CD4-positive, alpha-beta T cell (primary cell): ENCODE measurements around the gene COL20A1. TPM values are rescaled to one million over a fixed set of nuclear protein-coding genes. Genes with fewer than 3 reads are reported as not detected.

Source experiments
- ATAC-seq: fragments of 200-7000 bp; cut with Tn5 transposase; one replicate; pipeline ENCODE4 v1.10.0; 2022; ENCODE audit warnings: mild to moderate bottlenecking; ENCODE audit not compliant: poor library complexity
- CTCF ChIA-PET: fragments of 350-600 bp; sonication (Branson Sonifier 250); formaldehyde crosslinking; loops from one replicate; lab custom pipeline; 2021; ENCODE audit warnings: antibody characterized with exemption, inconsistent platforms; lab: Charles Lee
- POLR2A ChIA-PET: fragments of 350-600 bp; sonication (Branson Sonifier 250); formaldehyde crosslinking; loops from one replicate; lab custom pipeline; 2021; ENCODE audit warnings: antibody characterized with exemption, inconsistent platforms; lab: Charles Lee
- DNase-seq, 14 experiments: peaks; one replicate each; pipeline ENCODE4 v3.0.0-alpha.2; 2013 to 2020; ENCODE audit warnings: mixed read lengths in 2 of 14
- H3K27ac ChIP-seq, 2 donors: one replicate each; pipeline versions ENCODE4 v1.5.1 to v1.7.0; 2013; ENCODE audit warnings: low read length in 2 of 2, low read depth in 1 of 2, mild to moderate bottlenecking in 1 of 2
- H3K27me3 ChIP-seq, 2 experiments: 1 replicate in 1 of 2; 2 replicates in 1 of 2; pipeline versions ENCODE4 v1.6.1 to v1.7.0; 2013; ENCODE audit warnings: low read length in 2 of 2, control low read depth in 1 of 2, mild to moderate bottlenecking in 1 of 2, moderate library complexity in 1 of 2; ENCODE audit not compliant: insufficient read depth in 2 of 2, control insufficient read depth in 1 of 2
- H3K36me3 ChIP-seq: one replicate; pipeline ENCODE4 v1.6.1; 2013; ENCODE audit warnings: low read length, control low read depth; ENCODE audit not compliant: insufficient read depth
- H3K4me1 ChIP-seq: one replicate; pipeline ENCODE4 v1.6.1; 2013; ENCODE audit warnings: low read length, control low read depth; ENCODE audit not compliant: insufficient read depth
- H3K4me3 ChIP-seq: one replicate; pipeline ENCODE4 v1.5.1; 2013; ENCODE audit warnings: mild to moderate bottlenecking, low read length, moderate library complexity
- H3K9me3 ChIP-seq, 2 experiments: 1 replicate in 1 of 2; 2 replicates in 1 of 2; pipeline versions ENCODE4 v1.6.1 to v1.7.0; 2013; ENCODE audit warnings: low read length in 2 of 2, mild to moderate bottlenecking in 2 of 2, control low read depth in 1 of 2, moderate library complexity in 1 of 2; ENCODE audit not compliant: control insufficient read depth in 1 of 2, insufficient read depth in 1 of 2
- H3K27ac Mint-ChIP-seq: one replicate; pipeline ENCODE4 v1.8.0; 2020; ENCODE audit warnings: mixed read lengths
- H3K27me3 Mint-ChIP-seq: one replicate; pipeline ENCODE4 v1.8.0; 2021; ENCODE audit warnings: mixed read lengths
- H3K36me3 Mint-ChIP-seq: one replicate; pipeline ENCODE4 v1.8.0; 2021; ENCODE audit warnings: low read depth, mixed read lengths
- H3K4me1 Mint-ChIP-seq: one replicate; pipeline ENCODE4 v1.8.0; 2021; ENCODE audit warnings: low read depth, mixed read lengths
- H3K4me3 Mint-ChIP-seq: one replicate; pipeline ENCODE4 v1.8.0; 2020; ENCODE audit warnings: mild to moderate bottlenecking, mixed read lengths
- H3K9me3 Mint-ChIP-seq: one replicate; pipeline ENCODE4 v1.8.0; 2020; ENCODE audit warnings: mixed read lengths
- intact Hi-C, 2 experiments: fragments of 100-400 bp; cut with DNase I in 1 of 2; cut with micrococcal nuclease in 1 of 2; formaldehyde crosslinking; loops; one replicate each; pipeline versions ENCODE4 v1.15.1 to v1.9.0; 2023 to 2025; cut with DNase I, micrococcal nuclease
- microRNA-seq: library from miRNA; unstranded; fragments of <30 nt; microRNA quantifications from one replicate; pipeline ENCODE4 v1.2.0, GENCODE V29; 2021; ENCODE audit warnings: borderline microRNAs expressed, borderline replicate concordance
- total RNA-seq, 174 experiments: library from RNA in 2 of 174; stranded (reverse) in 2 of 174; gene quantifications; one replicate each; pipeline ENCODE4 v1.2.3 and lab custom pipeline; 2021 to 2026
- TF ChIP-seq, protein P1 (sequence below): fragments of 200-600 bp; IDR thresholded peaks from one replicate; pipeline ENCODE4 v1.8.0; 2022; ENCODE audit warnings: antibody characterized with exemption, mild to moderate bottlenecking

The COL20A1 gene
- total RNA-seq, 2 experiments from 2014 or later: 0.03 TPM; not detected in 1

DNA sequence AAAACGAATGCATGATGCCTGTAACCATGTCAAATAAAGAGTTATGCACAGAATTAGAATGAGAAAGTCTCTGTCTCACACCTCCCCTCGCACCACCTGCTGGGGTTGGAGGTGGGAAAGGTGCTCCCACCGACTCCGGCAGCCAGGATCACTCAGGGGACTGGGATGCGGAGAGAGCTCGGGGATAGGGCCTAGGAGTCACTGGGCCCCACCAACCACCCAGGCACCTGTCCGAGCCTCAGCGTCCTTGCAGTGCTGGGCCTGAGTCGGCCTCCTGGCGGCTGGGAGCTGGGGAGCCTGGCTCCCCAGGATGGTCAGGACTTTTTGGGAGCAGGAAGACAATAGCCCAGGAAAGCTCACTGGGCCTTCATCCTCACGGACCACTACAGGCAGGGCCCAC, 90.6 kb downstream of the COL20A1 start:
- H3K27me3 ChIP-seq: peaks cover 2 to 27% of the 10 kb centered on the region in 2 experiments
- TF ChIP-seq, protein P1, sequence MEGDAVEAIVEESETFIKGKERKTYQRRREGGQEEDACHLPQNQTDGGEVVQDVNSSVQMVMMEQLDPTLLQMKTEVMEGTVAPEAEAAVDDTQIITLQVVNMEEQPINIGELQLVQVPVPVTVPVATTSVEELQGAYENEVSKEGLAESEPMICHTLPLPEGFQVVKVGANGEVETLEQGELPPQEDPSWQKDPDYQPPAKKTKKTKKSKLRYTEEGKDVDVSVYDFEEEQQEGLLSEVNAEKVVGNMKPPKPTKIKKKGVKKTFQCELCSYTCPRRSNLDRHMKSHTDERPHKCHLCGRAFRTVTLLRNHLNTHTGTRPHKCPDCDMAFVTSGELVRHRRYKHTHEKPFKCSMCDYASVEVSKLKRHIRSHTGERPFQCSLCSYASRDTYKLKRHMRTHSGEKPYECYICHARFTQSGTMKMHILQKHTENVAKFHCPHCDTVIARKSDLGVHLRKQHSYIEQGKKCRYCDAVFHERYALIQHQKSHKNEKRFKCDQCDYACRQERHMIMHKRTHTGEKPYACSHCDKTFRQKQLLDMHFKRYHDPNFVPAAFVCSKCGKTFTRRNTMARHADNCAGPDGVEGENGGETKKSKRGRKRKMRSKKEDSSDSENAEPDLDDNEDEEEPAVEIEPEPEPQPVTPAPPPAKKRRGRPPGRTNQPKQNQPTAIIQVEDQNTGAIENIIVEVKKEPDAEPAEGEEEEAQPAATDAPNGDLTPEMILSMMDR: no peak
- Mint-ChIP-seq H3K4me3 (no peak overlapping the region), H3K4me1 (no peaks in the 10 kb centered on the region), H3K27ac (no peak overlapping the region), H3K9me3 (no peaks in the 10 kb centered on the region), H3K27me3 (peaks cover 16% of the 10 kb centered on the region), H3K36me3 (no peaks in the 10 kb centered on the region)
- CTCF ChIA-PET: no interaction called here
- peaks cover 3% of the 10 kb centered on the region for H3K4me1 ChIP-seq
- no peak for ATAC-seq
- no peak overlapping the region for H3K4me3 ChIP-seq
- POLR2A ChIA-PET: no interaction called here
- intact Hi-C loops: loop anchor here (2.0 to 10.0 kb wide), 4 partner anchors 69 to 327 kb away; no protein-coding TSS in a partner anchor
- no peak overlapping the region for H3K27ac ChIP-seq
- H3K9me3 ChIP-seq: peaks cover 10 to 44% of the 10 kb centered on the region in 2 experiments
- no peaks in the 10 kb centered on the region for H3K36me3 ChIP-seq
- DNase-seq: no peak

DNA sequence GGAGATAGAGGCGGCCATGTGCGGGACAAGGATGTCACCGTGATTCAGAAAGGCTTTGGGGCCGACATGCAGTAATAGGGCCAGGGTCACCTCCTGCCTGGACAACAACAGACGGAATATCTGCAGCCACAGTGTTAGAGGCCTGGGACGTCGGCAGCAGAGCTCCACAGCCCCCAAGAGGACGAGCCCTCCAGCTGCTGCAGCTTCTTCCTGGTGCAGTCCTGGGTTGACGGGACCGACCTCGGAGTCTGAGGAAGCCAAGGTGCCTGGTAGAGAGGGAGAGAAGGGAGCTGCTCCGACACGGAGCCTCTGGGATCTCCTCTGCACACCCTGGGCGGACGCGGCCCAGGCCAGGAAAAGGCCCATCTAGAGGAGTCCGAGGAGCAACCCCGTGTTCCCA, 91.3 kb downstream of the COL20A1 start:
- ATAC-seq: no peak

More for the DNA sequence above, 91.3 kb downstream of the COL20A1 start:
- Histone ChIP-seq H3K4me1 (peaks cover 3% of the 10 kb centered on the region), H3K36me3 (no peaks in the 10 kb centered on the region), H3K4me3 (no peak overlapping the region), H3K9me3 (peaks cover 10 to 39% of the 10 kb centered on the region in 2 experiments), H3K27ac (no peak overlapping the region), H3K27me3 (peaks cover 2 to 20% of the 10 kb centered on the region in 2 experiments)
- no peak for DNase-seq
- no peaks in the 10 kb centered on the region for H3K9me3 Mint-ChIP-seq
- CTCF ChIA-PET: no interaction called here
- peaks cover 8% of the 10 kb centered on the region for H3K27me3 Mint-ChIP-seq
- POLR2A ChIA-PET: no interaction called here
- TF ChIP-seq, protein P1: no peak
- H3K4me3 Mint-ChIP-seq: no peak overlapping the region
- intact Hi-C loops: loop anchor here (5.0 to 10.0 kb wide), 3 partner anchors 70 to 202 kb away; no protein-coding TSS in a partner anchor
- H3K4me1 Mint-ChIP-seq: no peaks in the 10 kb centered on the region
- no peaks in the 10 kb centered on the region for H3K36me3 Mint-ChIP-seq
- no peak overlapping the region for H3K27ac Mint-ChIP-seq

Small RNA genes within 50 kb of the gene (microRNA-seq; reads per million reads assigned to microRNA genes)
- not detected for gene MIR4326

Other genes starting within 250 kb of the COL20A1 start
- 10 to 100 TPM; 43.7 to 44.1 TPM for gene YTHDF1, start 77.1 kb upstream of the COL20A1 start, total RNA-seq
- gene BIRC7, start 57.3 kb upstream of the COL20A1 start, total RNA-seq: not detected
- not detected for gene NKAIN4, start 38.7 kb upstream of the COL20A1 start, total RNA-seq
- 100 to 1,000 TPM; 120 TPM for gene ARFGAP1, start 20.4 kb upstream of the COL20A1 start, total RNA-seq
- not detected for gene CHRNA4, start 68.2 kb downstream of the COL20A1 start, total RNA-seq
- not detected for gene KCNQ2, start 179.5 kb downstream of the COL20A1 start, total RNA-seq
- gene EEF1A2, start 205.9 kb downstream of the COL20A1 start, total RNA-seq: 1 to 10 TPM in 1 of 2 experiments, under 1 TPM in 1; 0.92 to 1.1 TPM
- gene PPDPF, start 227.6 kb downstream of the COL20A1 start, total RNA-seq: 100 to 1,000 TPM; 249 to 251 TPM
- gene PTK6, start 244.2 kb downstream of the COL20A1 start, total RNA-seq: under 1 TPM; 0.19 to 0.22 TPM